COLO668 (cell line): ENCODE results near the gene PSAPL1.

Experiments
- DNase-seq: peaks from one replicate; lab custom pipeline; 2025; ENCODE audit not compliant: unreplicated experiment; lab: John Stamatoyannopoulos, UW

PSAPL1 gene, protein sequence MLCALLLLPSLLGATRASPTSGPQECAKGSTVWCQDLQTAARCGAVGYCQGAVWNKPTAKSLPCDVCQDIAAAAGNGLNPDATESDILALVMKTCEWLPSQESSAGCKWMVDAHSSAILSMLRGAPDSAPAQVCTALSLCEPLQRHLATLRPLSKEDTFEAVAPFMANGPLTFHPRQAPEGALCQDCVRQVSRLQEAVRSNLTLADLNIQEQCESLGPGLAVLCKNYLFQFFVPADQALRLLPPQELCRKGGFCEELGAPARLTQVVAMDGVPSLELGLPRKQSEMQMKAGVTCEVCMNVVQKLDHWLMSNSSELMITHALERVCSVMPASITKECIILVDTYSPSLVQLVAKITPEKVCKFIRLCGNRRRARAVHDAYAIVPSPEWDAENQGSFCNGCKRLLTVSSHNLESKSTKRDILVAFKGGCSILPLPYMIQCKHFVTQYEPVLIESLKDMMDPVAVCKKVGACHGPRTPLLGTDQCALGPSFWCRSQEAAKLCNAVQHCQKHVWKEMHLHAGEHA

DNA sequence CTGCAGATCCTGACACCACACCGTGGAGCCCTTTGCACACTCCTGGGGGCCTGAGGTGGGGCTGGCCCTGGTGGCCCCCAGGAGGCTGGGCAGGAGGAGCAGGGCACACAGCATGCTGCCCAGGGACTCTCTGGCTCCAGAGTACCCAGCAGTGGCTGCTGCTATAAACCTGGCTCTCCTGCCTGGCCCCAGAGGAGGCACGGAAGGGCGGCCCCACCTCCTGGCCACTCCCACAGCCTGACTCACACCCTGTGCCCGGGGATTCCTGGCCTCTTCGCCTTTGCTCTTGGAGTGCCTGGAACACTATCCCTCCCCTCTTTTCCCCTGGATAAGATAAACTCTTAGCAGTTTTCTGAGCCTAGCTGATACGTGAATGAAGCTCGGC lies at the start of gene PSAPL1:
PSAPL1 (minus strand) TSS at position 165 of the 385 bp plus-strand sequence; CDS start at position 114, 51 bp downstream.
- DNase-seq: no peak

DNA sequence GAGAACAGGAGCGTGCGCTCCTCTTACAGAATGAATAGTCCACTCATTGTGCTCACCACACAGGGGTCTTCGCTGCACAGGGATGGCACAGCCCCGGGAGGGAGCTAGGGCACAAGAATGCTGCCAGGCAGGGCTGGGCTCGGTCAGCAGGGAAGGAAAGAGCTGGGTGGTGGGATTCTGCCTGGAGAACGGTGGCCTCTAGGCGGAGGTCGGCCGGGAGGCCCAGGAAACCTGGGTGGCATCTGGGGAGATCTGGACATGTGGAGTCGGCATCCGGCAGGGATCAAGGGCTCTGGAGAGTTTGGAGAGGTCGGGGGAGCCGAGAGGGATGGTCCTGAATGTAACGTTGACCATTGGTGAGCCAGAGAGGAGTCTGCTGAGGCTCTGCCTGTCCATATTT lies 46.5 kb upstream of the PSAPL1 start:
- no peak for DNase-seq

DNA sequence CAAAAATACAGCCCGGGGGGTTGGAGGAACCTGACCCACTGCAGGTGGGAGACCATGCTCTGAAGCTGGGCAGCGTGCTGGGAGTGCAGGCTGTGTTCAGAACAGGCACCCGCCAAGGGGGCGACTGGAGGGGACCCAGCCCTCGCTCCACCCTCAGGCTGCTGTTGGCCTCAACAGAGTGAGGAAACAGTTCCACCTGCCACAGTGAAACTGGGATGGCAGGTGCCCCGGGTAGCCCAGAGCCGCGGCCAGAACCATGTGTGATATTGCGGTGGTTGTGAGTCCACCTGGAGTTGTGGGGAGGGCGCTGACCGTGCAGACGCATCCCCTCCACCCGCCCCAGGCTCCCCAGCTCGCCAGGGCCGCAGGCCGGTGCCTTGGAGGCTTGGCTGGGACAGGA lies 45.7 kb upstream of the PSAPL1 start:
- no peak for DNase-seq

DNA sequence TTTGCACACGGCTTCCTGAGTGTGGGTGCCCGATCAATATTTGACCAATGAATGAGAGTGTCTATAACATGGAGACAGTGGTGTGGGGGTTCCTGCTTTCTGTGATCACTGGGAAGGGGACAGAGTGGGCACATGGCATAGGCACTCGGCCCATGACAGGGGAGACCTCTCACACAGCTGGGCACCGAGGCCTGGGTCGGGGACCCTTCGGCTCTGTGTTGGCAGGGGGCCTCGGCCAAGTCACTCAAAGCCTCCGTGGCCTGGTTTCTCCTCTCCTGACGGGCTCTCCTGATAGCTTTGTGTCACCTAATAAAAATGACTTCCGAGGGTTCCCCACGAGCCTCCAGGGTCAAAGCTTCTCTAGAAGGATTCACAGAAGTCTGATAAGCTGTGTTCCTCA lies 43.9 kb upstream of the PSAPL1 start:
- DNase-seq: no peak

DNA sequence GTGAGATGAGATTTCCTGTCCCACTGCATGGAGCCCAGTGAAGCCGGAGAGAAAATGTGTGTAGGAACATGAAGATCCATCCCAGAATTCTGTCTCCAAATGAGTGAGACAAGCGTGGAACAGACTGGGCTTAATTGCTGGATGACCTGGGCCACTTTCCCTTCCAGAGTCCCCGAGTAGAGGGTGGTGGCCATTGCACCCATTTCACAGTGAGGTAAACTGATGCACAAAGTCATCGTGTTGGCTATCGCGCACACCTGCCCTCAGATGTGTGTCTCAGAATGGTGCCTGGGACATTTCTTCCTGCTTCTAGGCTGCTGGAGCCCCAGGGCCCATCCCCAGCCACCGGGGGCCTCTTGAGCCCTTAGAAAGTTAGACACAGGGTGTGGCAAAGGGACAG lies 43.0 kb upstream of the PSAPL1 start:
- no peak for DNase-seq

DNA sequence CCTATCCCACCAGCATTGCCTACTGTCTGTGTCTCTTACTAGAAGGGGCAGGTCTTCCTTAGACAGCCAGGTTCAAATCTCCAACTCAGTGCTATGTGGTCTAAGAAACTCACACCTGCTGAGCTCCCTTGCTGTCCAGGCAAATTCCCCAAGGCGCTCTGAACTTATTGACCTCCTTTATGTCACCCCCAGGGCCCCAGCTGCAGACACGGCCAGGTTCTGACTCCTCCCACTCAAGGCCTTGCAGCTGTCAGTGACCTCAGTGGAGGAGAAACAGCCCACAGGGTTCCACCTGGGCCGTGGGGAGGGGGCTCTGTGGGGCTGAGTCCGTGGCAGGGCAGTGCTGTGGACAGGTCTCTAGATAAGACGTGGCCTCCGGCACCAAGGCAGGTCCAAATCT lies 42.1 kb upstream of the PSAPL1 start:
- no peak for DNase-seq

DNA sequence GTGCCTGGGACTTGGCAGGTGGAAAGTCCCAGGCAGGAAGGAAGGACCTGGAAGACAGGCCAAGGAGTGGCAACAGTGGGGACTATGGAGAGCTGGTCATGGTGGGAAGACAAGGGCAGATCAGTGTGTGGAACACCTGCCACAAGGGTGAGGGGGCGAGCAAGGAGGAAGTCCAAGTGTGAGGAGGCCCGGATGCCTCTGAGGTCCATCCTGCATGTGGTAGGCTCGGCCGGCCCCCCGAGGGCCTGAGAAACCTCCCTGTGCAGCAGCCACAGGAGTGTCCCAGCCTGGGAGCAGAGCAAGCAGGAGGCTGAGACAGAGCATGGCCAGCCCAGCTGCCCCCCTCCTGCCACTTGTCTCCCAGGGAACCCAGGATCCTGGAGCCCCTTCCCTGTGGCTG lies 40.5 kb upstream of the PSAPL1 start:
- no peak for DNase-seq

DNA sequence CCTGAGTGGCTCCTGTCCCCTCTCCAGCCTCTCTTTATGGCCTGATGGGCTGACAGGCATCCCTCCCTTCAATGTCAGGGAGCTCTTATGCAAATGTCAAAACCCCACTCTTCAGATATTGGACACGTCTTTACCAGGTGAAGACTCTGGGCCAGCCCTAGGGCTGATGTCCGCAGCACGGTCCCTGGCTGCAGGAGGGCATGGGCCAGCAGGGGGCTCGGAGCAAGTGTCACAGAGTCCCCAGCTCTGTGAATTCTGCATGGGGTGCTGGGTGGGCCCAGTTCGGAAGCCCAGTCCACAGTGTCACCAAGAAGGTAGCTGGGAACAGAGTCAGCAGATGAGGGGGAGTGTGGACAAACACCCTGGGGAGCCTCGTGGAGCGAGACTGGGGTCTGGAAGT lies 39.6 kb upstream of the PSAPL1 start:
- DNase-seq: no peak

DNA sequence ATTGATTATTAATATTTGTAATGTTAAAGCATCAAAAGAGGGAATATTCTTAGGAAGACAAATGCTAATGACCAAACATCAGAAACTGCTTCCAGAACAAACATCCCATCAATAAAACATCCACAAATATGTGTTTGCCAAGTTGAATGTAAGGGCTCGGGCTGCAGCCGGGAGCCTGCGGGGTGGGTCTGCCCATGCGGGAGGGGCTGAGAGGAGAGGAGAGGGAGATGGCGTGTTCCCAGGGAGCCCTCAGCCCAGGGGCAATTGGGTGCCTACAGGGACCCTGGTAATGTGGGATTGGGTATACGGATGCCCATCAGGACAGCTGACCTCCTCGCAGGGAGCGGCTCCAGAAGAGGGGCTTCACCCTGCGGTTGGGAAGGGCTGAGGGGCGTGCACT lies 38.4 kb upstream of the PSAPL1 start:
- DNase-seq: no peak

DNA sequence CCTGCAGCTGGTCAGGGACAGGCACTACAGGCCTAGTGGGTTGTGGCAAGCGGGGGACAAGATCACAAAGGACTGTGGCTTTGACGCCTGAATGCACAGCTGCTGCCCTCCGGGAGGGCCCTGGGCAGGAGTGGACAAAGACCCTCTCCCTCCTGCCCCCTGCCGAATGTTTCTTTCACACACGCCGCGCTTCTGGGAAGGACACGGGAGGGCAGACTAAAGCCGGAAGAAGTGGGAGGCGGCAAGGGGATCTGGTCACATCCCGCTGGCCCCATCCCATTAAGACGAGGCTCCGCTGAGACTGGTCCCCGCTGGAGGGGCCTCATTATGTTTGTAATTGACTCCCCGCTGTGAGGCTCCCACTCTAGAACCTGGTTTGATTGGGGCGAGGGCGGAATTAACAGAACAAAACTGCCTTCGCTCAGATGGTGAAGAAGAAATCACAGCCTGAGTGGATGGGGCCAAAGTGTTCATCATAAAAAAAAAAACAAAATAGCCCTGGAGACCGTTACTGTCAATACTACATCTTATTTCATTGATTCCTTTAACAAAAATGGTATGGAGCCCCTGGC lies 37.8 kb upstream of the PSAPL1 start:
- no peak for DNase-seq

DNA sequence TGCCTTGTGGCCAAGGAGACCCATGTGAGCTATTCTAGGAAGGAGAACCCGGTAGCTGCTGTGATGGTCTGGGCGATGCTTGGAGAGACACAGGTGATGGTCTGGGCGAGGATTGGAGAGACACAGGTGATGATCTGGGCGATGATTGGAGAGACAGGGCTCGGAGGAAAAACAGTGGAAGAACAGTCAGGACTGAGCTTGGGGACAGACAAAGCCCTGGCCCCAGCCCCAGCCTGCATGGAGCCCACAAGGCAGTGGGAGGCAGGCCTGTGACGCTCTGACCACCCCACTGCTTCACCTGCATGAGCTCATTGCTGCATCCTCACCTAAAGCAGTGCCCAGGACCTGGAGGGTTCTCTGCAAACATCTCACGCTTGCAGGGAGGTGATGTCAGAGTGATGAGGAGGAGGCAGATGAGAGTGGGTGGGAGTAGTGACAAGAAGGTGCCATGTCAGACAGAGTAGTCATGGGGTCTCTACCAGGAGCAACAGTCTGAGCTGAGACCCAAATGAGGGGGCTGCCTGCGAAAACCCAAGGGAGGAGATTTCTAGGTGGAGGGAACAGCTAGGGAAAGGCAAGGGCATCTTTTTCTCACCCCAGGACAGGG lies 35.9 kb upstream of the PSAPL1 start:
- DNase-seq: no peak

DNA sequence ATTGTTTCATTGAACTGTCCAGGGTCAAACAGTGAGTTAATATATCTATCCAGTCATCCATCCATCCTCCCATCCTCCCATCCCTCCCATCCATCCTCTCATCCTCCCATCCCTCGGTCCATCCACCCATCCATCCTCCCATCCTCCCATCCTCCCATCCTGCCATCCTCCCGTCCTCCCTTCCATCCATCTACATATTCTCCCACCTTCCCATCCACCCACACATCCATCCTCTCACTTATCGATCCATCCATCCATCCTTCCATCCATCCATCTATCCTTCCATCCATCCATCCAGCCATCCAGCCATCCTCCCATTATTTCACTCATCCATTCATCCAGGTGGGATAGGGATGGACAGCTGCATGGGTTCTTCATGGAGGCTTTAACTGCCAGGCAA lies 35.4 kb upstream of the PSAPL1 start:
- DNase-seq: no peak

DNA sequence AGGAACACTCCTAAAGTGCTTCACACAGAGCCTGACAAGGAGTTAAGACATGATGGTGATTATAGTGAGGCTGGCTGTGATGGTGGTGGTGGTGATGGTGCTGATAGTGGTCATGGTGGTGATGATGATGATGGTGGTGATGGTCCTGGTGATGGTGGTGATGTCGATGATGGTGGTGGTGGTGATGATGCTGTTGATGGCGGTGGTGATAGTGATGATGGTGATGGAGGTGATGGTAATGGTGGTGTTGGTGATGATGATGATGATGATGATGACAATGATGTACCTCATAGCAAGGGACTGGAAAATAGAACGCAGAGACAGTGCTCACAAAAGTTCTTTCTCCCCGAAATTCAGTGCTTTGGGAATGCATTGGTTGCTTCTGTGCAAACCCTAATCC lies 34.3 kb upstream of the PSAPL1 start:
- no peak for DNase-seq

DNA sequence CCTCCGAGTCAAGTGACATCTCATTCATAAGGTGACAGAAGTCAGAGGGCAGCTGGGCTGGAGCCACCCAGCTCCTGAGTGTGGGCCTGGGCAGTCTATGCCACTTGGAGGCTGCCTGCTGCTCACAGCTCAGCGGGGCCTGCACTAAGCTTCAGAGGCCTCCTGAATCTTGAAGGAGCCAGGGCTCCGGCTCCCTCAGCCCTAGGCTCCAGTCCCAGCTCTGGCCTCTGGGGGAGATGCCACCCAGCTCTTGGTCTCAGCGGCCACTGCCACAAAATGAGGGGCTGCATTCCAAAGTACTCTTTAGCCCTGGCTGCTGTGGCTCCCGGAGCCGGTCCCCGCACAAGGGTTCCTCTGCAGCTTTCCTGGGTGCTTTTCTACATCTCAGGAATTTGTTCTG lies 32.7 kb upstream of the PSAPL1 start:
- no peak for DNase-seq

DNA sequence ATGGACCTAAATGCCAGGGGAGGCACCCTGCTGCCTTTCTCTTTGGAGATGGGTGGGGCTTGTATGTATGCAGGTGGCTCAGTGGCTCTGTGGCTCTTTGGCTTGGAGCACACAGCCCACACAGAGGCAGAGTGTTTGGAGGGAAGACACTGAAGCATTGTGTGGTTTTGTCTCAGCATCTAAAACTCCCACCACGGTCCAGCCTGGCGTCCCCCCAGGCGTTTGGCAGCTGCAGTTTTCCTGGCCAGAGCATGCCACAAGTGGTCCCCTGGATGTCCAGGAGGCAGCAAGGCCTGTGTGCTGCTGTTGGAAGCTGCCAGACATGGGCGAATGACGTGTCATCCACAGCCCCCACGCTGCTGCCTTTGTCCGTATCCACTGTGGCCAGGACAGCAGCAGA lies 32.2 kb upstream of the PSAPL1 start:
- DNase-seq: no peak

DNA sequence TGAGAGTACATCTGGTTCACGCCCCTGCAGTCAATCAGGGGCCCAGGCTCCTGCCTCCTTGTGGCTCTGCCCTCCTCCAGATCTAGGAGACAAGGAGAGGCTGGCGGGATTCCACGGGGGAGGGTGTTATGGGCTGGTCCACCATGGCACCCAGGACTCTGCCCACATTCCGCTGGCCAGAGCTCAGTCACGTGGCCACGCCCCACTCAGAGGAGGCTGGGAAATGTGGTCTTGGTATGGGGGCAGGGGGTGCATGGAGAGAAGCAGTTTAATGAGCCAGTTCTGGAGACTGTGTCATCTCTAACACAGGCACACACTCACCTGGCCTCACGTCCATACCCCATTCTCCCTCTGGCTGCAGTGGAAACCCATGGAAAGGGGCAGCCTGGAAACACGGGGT lies 31.5 kb upstream of the PSAPL1 start:
- DNase-seq: no peak

DNA sequence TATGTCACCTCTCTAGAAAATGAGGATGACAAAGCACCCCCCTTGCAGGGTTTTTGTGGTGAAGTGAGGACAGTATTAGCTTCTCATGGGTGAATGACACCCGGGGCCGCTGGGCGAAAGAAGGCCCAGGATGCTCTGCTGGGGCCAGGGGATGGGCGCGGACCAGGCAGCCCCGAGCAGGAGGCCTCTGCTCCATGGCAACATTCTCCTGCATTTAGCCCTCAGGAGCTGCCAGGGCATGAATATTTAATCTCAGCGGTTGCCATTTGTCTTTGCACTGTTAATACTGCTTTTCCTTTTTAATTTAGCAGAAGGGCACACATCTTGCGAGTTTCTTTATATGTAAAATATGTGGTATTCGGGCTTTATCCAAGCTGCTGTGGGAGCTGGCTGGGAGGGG lies 30.3 kb upstream of the PSAPL1 start:
- no peak for DNase-seq

DNA sequence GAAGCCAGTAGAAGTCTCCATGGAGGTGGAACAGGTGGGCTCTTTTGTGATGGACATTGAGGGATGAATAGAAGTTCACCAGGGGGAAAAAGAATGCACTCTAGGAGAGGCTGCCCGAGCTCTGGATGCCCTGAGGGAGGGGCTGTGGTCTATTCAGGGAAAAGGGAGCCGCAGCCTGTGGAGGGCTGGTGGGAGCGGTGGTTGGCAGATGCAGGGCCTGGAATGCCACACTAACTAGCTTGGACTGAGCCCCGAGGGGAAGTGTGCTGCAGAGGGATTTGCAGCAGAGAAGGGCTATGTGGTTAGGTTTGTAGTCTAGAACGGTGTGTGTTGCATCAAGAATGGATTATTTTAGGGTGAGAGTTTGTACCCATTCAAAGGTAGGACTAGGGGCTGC lies 29.5 kb upstream of the PSAPL1 start:
- DNase-seq: no peak

DNA sequence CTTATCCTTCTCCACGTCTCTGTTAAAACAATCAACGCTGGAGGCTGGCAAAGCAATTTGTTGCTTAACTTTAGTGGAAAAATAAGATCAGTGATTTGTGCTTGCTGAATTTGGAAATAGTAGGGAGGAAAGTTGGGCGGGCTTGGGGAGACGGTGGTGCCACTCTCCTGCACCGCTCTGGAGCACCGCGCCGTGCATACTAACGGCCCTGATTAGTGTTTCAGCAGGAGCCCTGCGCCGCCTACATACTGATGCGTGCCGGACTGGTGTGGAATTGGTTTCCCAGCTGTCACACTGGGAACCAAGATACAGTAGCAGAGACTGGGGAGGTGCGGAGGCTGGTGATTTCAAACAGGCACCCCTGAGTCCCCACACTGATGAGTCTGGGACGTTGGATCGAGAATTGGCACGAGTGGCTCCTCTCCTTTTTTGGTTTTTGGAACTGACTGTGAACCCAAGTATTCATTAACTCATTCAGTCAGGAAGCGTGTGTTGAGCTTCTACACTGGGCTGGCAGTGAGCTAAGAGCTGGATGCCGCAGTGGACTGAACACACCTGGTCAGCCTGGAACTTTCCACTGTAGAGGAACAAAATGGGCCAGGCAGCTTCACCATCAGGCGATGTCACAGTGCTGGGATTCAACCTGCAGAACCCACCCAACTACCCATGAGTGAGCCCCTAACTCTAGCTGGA lies 29.0 kb upstream of the PSAPL1 start:
- no peak for DNase-seq

DNA sequence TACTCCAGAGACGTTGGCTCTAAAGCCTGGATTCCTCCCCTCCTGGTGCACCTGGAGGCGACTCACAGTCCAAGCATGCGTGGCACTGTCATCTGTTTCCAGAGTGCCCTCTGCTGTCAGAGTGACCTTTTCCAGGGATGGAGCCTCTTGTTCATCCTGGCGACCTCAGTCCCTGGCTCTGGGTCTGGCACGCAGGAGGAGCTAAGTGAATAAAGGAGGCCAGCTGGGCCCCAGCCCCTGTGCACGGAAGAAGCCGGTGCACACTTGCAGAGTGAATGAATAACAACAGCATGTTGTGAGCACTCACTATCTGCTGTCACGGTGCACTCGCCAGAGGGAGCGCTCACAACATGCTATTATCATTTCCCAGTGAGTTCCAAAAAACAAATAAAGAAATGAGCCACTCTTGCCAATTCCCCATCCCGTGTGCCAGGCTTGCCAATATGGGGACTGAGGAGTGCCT lies 27.8 kb upstream of the PSAPL1 start:
- DNase-seq: peak; percentile 8

DNA sequence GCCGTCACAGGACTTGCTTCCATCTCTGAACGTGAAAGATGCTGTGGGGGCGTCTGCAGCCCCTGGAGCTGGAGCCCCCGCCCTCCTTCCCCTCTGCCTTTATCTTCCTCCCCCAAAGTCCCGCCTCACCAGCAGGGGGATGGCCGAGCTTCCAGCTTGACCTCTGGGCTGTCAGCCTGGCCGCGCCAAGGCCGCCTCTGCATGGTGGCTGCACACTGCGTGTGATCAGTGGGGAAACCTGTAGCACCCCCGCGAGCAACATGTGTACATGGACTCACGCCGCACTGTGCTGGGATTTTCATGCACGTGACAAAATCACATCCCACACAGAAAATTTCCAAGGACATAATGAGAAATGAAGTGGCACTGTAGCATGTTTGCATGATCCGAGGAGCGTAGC lies 26.5 kb upstream of the PSAPL1 start:
- DNase-seq: no peak

DNA sequence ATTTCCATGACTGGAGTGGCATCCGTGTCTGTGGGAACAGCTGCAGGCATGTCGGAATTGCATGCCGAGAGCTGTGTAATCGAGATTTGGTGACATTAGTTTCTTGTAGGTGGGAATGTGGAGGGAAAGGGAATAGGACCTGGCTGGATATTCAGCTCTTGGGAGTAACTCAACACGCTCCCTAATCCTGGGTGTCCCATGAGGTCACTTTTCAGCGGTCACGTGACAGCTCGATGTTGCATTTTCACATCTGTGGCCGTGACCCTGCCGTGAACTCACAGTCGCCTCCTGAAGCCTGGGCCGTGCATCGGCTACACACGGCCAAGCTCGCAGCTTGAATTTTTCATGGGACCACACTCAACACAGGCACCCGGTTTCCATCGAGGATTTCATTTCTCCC lies 25.8 kb upstream of the PSAPL1 start:
- DNase-seq: no peak
